CD4-positive, alpha-beta T cell treated with Interleukin-4 for 1 hour (primary cell): ENCODE measurements around the gene TOM1L1.
"Not testable (repeated sequence)": the region's sequence is repeated elsewhere in the genome, so short reads cannot be mapped to it uniquely, and the experiment has no call there.

Experiments used
- DNase-seq, 2 donors: peaks; one replicate each; pipeline ENCODE4 v3.0.0-alpha.2; 2020 to 2022

TOM1L1 gene

GRCh38 chr17:54900457-54901229, at the start of gene TOM1L1:
TOM1L1 (plus strand) TSS chr17:54900852; CDS start chr17:54900866, 14 bp downstream.
- peak in 1 of 2 donors; percentile 1 for DNase-seq

- no peak for DNase-seq
These were observed 41.5 kb upstream of the TOM1L1 start for GRCh38 chr17:54859187-54859586.

- DNase-seq: no peak
These were observed 39.8 kb upstream of the TOM1L1 start for GRCh38 chr17:54860617-54861470.

GRCh38 chr17:54861471-54861983, 39.1 kb upstream of the TOM1L1 start:
- no peak for DNase-seq

- DNase-seq: no peak
These were observed 37.5 kb upstream of the TOM1L1 start for GRCh38 chr17:54863176-54863575.

- DNase-seq: no peak
These were observed 36.6 kb upstream of the TOM1L1 start for GRCh38 chr17:54864070-54864469.

- no peak for DNase-seq
These were observed 35.9 kb upstream of the TOM1L1 start for GRCh38 chr17:54864636-54865356.

- DNase-seq: no peak
These were observed 33.0 kb upstream of the TOM1L1 start for GRCh38 chr17:54867634-54868033.

GRCh38 chr17:54870671-54871175, 29.9 kb upstream of the TOM1L1 start:
- DNase-seq: no peak

GRCh38 chr17:54875906-54876305, 24.7 kb upstream of the TOM1L1 start:
- not testable (repeated sequence) for DNase-seq

GRCh38 chr17:54876656-54877195, 23.9 kb upstream of the TOM1L1 start:
- DNase-seq: no peak

GRCh38 chr17:54881255-54881972, 19.2 kb upstream of the TOM1L1 start:
- DNase-seq: no peak

GRCh38 chr17:54882371-54882770, 18.3 kb upstream of the TOM1L1 start:
- DNase-seq: no peak

GRCh38 chr17:54882950-54883349, 17.7 kb upstream of the TOM1L1 start:
- no peak for DNase-seq

GRCh38 chr17:54883939-54884338, 16.7 kb upstream of the TOM1L1 start:
- no peak for DNase-seq

- no peak for DNase-seq
These were observed 12.9 kb upstream of the TOM1L1 start for GRCh38 chr17:54887787-54888186.

GRCh38 chr17:54888254-54888653, 12.4 kb upstream of the TOM1L1 start:
- DNase-seq: no peak

- no peak for DNase-seq
These were observed 11.7 kb upstream of the TOM1L1 start for GRCh38 chr17:54888981-54889380.

GRCh38 chr17:54891176-54891821, 9.4 kb upstream of the TOM1L1 start:
- DNase-seq: no peak

GRCh38 chr17:54892360-54892759, 8.3 kb upstream of the TOM1L1 start:
- DNase-seq: no peak

- no peak for DNase-seq
These were observed 2.1 kb upstream of the TOM1L1 start for GRCh38 chr17:54898576-54898975.
